ENCODE data around the gene BET1.

Gene BET1

DNA sequence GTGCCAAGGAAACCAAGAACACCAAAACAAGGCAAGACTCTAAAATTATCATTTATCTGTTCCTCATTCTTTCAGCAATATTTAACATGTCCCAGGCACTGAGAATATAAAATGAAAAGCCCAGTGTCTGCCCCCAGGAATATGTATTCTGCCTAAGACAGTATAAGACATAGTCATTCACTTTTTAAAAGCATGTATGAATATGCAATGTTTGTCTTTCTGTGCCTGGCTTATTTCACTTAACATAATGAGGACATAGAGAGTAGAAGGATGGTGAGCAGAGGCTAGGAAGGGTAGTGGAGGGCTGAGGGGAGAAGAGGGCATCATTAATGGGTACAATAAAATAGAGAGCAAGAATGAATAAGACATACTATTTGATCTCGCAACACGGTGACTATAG is 44.6 kb upstream of the BET1 start:
- no peak for DNase-seq
- Histone ChIP-seq H3K27ac (no peak overlapping the region), H3K27me3 (ENCODE audit: insufficient read depth, low read depth, severe bottlenecking) (no peaks in the 10 kb centered on the region), H3K36me3 (no peaks in the 10 kb centered on the region), H3K4me3 (ENCODE audit: low read depth, low read length) (no peak overlapping the region), H3K9me3 (ENCODE audit: severe bottlenecking) (no peaks in the 10 kb centered on the region)
- TF ChIP-seq, protein P1, sequence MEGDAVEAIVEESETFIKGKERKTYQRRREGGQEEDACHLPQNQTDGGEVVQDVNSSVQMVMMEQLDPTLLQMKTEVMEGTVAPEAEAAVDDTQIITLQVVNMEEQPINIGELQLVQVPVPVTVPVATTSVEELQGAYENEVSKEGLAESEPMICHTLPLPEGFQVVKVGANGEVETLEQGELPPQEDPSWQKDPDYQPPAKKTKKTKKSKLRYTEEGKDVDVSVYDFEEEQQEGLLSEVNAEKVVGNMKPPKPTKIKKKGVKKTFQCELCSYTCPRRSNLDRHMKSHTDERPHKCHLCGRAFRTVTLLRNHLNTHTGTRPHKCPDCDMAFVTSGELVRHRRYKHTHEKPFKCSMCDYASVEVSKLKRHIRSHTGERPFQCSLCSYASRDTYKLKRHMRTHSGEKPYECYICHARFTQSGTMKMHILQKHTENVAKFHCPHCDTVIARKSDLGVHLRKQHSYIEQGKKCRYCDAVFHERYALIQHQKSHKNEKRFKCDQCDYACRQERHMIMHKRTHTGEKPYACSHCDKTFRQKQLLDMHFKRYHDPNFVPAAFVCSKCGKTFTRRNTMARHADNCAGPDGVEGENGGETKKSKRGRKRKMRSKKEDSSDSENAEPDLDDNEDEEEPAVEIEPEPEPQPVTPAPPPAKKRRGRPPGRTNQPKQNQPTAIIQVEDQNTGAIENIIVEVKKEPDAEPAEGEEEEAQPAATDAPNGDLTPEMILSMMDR (IDR thresholded peaks at IDR 0.05; ENCODE audit: low read depth, low read length) = no peak

DNA sequence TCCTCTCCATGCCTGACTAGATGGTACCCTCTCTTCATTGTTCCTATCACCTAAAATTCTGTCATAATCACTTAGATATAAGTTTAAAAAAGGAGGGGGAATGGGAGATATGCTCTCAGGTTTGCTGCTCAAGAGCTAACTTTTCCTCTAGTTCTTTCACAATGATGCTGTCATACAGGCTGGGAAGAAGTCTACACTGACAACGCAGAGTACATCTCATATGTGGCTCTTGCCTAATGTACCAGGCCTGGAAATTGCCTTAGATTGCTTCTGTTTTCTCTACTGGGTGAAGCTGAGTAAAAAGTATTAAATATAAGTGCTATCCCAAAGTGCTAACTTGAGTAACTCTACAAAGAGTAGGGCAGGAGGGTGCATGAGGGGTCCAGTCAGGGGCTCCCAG is 43.8 kb upstream of the BET1 start:
- Histone ChIP-seq H3K27me3 (ENCODE audit: insufficient read depth, low read depth, severe bottlenecking) (no peaks in the 10 kb centered on the region), H3K9me3 (ENCODE audit: severe bottlenecking) (no peaks in the 10 kb centered on the region), H3K36me3 (no peaks in the 10 kb centered on the region), H3K27ac (no peak overlapping the region), H3K4me3 (ENCODE audit: low read depth, low read length) (no peak overlapping the region)
- DNase-seq = no peak
- TF ChIP-seq, protein P1 (IDR thresholded peaks at IDR 0.05; ENCODE audit: low read depth, low read length) = no peak

DNA sequence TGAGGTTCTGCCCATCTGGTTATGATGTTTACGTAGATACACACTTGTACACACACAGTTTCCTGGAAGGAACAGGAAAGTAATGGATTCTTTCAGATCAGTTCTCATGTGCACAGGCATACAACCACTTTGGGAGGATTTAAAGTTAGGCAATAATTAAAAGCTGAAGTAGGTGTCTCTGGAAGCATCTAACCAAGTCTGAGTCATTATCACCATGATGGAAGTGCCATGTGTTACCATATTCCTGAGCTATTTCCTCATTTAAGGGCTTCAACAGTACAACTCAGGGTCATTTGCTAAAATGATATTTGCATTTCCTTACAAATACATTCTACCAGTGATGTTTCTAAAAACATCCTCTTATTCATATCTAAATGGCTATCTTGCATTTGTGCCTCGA is 41.4 kb upstream of the BET1 start:
- no peak for DNase-seq

DNA sequence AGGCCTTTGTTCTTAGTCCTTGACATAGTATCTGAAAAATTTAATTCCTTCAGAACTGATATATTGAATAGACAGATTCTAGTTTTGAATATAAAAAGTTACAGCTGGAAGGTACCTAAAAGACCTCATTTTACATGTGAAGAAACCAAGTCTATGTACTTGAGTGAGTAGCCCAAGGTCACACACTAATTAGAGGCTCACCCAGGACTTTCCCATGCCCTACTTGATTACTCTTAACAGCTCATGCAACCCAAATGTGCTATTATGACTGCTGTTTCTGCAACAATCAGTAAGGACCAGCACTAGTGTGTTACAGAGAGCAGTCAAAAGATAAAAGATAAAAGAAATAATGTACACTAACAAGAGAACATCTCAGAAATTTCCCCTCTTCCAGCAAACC is 40.7 kb upstream of the BET1 start:
- DNase-seq = no peak
- TF ChIP-seq, protein P1 (IDR thresholded peaks at IDR 0.05; ENCODE audit: low read depth, low read length) = no peak
- no peak overlapping the region for H3K27ac ChIP-seq
- no peaks in the 10 kb centered on the region for H3K27me3 ChIP-seq (ENCODE audit: insufficient read depth, low read depth, severe bottlenecking)
- no peaks in the 10 kb centered on the region for H3K9me3 ChIP-seq (ENCODE audit: severe bottlenecking)
- no peak overlapping the region for H3K4me3 ChIP-seq (ENCODE audit: low read depth, low read length)
- no peaks in the 10 kb centered on the region for H3K36me3 ChIP-seq

More for the DNA sequence above, 41.4 kb upstream of the BET1 start:
- H3K36me3 ChIP-seq = no peaks in the 10 kb centered on the region
- H3K27me3 ChIP-seq (ENCODE audit: insufficient read depth, low read depth, severe bottlenecking) = no peaks in the 10 kb centered on the region
- no peaks in the 10 kb centered on the region for H3K9me3 ChIP-seq (ENCODE audit: severe bottlenecking)
- TF ChIP-seq, protein P1 (IDR thresholded peaks at IDR 0.05; ENCODE audit: low read depth, low read length) = no peak
- H3K4me3 ChIP-seq (ENCODE audit: low read depth, low read length) = no peak overlapping the region
- H3K27ac ChIP-seq = no peak overlapping the region

DNA sequence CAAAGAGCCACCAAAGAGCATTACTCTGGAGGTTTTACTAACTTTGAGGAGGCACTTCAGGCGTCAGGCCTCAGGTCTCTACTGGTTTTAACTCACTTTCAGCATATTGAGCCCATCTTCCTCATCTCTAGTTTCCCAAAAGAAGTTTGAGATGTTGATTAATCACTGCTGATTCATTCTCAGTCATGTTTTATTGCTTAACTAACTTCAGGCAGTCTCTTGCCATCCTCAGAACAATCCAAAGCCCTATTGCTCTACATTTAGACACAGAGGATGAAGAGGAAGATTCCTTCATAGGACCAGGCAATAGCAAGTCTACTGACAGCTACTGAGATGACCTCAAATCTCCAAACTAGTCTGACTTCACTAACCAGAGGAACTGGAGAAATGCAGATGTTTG is 39.1 kb upstream of the BET1 start:
- Histone ChIP-seq H3K4me3 (ENCODE audit: low read depth, low read length) (no peak overlapping the region), H3K27me3 (ENCODE audit: insufficient read depth, low read depth, severe bottlenecking) (no peaks in the 10 kb centered on the region), H3K9me3 (ENCODE audit: severe bottlenecking) (no peaks in the 10 kb centered on the region), H3K27ac (no peak overlapping the region), H3K36me3 (no peaks in the 10 kb centered on the region)
- TF ChIP-seq, protein P1 (IDR thresholded peaks at IDR 0.05; ENCODE audit: low read depth, low read length) = no peak
- DNase-seq = no peak

DNA sequence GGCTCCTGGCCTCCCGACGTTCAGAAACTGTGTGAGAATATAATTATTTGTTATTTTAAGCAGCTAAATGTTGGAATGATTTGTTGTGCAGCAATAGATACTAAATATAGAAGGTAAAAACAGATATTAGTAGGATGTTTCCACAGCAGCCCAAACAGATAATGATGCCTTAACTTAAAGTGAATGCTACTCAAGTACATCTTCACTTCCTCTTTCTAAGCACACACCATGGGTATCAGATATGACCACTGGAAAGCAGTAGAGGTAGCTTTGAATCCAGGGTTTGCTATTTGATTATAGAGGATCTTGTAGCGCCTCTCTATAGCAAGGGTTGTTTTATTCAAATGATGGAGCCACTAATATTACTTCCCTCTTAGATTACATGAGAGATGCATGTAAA is 38.2 kb upstream of the BET1 start:
- TF ChIP-seq, protein P1 (IDR thresholded peaks at IDR 0.05; ENCODE audit: low read depth, low read length) = no peak
- H3K9me3 ChIP-seq (ENCODE audit: severe bottlenecking) = no peaks in the 10 kb centered on the region
- no peaks in the 10 kb centered on the region for H3K36me3 ChIP-seq
- H3K4me3 ChIP-seq (ENCODE audit: low read depth, low read length) = no peak overlapping the region
- no peak for DNase-seq
- H3K27ac ChIP-seq = no peak overlapping the region
- no peaks in the 10 kb centered on the region for H3K27me3 ChIP-seq (ENCODE audit: insufficient read depth, low read depth, severe bottlenecking)

Data from WERI-Rb-1 (cell line).